ENCODE measurements around the gene FUS. TPM values are rescaled to one million over a fixed set of nuclear protein-coding genes. Genes with fewer than 3 reads are reported as not detected.
"Not testable (repeated sequence)": the region's sequence is repeated elsewhere in the genome, so short reads cannot be mapped to it uniquely, and the experiment has no call there.

FUS gene
- total and polyA plus RNA-seq, 2 donors (not counting 1 experiment from before 2014, with no cell fraction given) = 44.3 to 199 TPM

DNA sequence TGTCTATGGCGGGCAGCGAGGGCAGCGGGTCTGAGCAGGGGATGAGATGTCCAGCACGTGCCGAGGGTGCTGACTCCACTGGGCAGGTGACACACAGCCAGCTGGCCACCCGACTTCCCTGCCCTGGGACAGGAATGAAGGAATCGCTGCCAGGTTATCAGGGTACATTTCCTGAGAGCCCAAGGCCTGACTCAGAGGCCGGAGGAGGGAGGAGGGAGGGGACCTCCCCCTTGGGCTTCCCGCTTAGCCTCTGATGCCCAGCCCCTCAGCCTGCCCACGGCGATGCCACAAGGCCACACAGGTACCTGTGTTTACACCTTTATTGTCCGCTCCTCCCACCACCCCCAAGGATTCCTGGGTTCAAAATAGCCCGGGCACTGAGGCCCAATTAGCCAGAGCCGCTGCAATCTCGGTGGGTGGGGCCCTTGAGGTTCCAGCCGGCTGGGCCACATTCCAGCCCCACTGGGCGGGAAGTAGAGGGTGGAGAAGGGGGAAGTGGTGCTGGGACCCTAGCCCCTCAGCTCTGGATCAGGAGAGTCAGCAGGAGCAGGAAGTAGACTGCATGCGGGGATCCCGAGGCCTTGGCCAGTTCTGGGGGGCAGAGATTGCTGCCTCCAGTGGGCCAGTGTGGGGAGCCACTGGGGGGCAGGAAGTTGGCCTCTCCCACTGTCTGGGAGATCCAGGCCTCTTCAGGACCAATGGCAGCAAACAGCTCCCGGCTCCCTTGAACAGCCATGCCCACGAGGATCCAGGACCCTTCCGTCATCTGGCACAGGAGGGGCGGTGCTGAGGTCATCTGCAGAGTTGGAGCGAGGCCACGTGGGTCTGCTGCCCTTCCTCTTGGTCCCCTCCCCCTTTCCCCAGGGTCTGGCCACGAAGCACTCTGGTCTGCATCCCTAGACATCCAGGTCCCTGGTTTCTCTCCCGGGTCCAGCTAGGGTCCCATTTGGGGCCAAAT is 41.0 kb upstream of the FUS start:
- H3K4me2 ChIP-seq (ENCODE audit: extremely low read depth, insufficient read depth, low read length) = no peak overlapping the region
- H3K36me3 ChIP-seq (ENCODE audit: control insufficient read depth, insufficient read depth, low read length) = no peaks in the 10 kb centered on the region
- H3K4me3 ChIP-seq (replicated peaks in 1 of 4; ENCODE audit: control extremely low read depth in 1 of 4, insufficient read depth in 1 of 4, low read depth in 3 of 4, low read length in 4 of 4) = no peak overlapping the region
- H3K4me1 ChIP-seq (ENCODE audit: control insufficient read depth, extremely low read depth, insufficient read depth, low read length) = peaks cover 9% of the 10 kb centered on the region
- no peak overlapping the region for H3K27ac ChIP-seq (ENCODE audit: insufficient read depth, low read length)
- no peaks in the 10 kb centered on the region for H4K20me1 ChIP-seq (ENCODE audit: control insufficient read depth, extremely low read depth, insufficient read depth, low read length)
- H3K9ac ChIP-seq (ENCODE audit: insufficient read depth, low read length) = no peak overlapping the region
- no peak overlapping the region for H2AFZ ChIP-seq (ENCODE audit: low read length)
- no peaks in the 10 kb centered on the region for H3K9me3 ChIP-seq (ENCODE audit: control insufficient read depth, insufficient read depth, low read depth, low read length)
- DNase-seq (ENCODE audit: low read depth in 2 of 2) = peak; percentile 37 to 77
- no peaks in the 10 kb centered on the region for H3K27me3 ChIP-seq (ENCODE audit: control insufficient read depth, insufficient read depth, low read length)
- no peak for TF ChIP-seq CTCF (conservative IDR thresholded peaks at IDR 0.05 in 1 of 2, IDR thresholded peaks at IDR 0.05 in 1 of 2; ENCODE audit: low read depth in 1 of 2, low read length in 2 of 2)
- TF ChIP-seq EZH2 (IDR thresholded peaks at IDR 0.05; ENCODE audit: low read length, missing control alignments) = no peak
- H3K79me2 ChIP-seq (ENCODE audit: control insufficient read depth, insufficient read depth, low read length) = no peaks in the 10 kb centered on the region

GRCh38 chr16:31141071-31141469 is 38.9 kb upstream of the FUS start:
- not testable (repeated sequence) for H3K4me1 ChIP-seq (ENCODE audit: control insufficient read depth, extremely low read depth, insufficient read depth, low read length); H2AFZ ChIP-seq (ENCODE audit: low read length); H3K79me2 ChIP-seq (ENCODE audit: control insufficient read depth, insufficient read depth, low read length); H4K20me1 ChIP-seq (ENCODE audit: control insufficient read depth, extremely low read depth, insufficient read depth, low read length); H3K27me3 ChIP-seq (ENCODE audit: control insufficient read depth, insufficient read depth, low read length); DNase-seq (ENCODE audit: low read depth in 2 of 2); H3K36me3 ChIP-seq (ENCODE audit: control insufficient read depth, insufficient read depth, low read length); H3K9ac ChIP-seq (ENCODE audit: insufficient read depth, low read length); H3K9me3 ChIP-seq (ENCODE audit: control insufficient read depth, insufficient read depth, low read depth, low read length); H3K4me3 ChIP-seq (replicated peaks in 1 of 4; ENCODE audit: control extremely low read depth in 1 of 4, insufficient read depth in 1 of 4, low read depth in 3 of 4, low read length in 4 of 4)
- peak overlapping the region; percentile 93 for H3K4me2 ChIP-seq (ENCODE audit: extremely low read depth, insufficient read depth, low read length)
- H3K27ac ChIP-seq (ENCODE audit: insufficient read depth, low read length) = peak overlapping the region; percentile 56

- DNase-seq (ENCODE audit: low read depth in 2 of 2) = peak in 1 of 2 donors; percentile 69
- no peak for TF ChIP-seq CTCF (conservative IDR thresholded peaks at IDR 0.05 in 1 of 2, IDR thresholded peaks at IDR 0.05 in 1 of 2; ENCODE audit: low read depth in 1 of 2, low read length in 2 of 2)
- TF ChIP-seq EZH2 (IDR thresholded peaks at IDR 0.05; ENCODE audit: low read length, missing control alignments) = no peak
- Histone ChIP-seq H3K27me3 (ENCODE audit: control insufficient read depth, insufficient read depth, low read length) (peaks cover 6% of the 10 kb centered on the region), H3K4me3 (replicated peaks in 1 of 4; ENCODE audit: control extremely low read depth in 1 of 4, insufficient read depth in 1 of 4, low read depth in 3 of 4, low read length in 4 of 4) (peak overlapping the region; percentile 21 to 54 (median 44)), H3K4me2 (ENCODE audit: extremely low read depth, insufficient read depth, low read length) (peak overlapping the region; percentile 93), H3K27ac (ENCODE audit: insufficient read depth, low read length) (peak overlapping the region; percentile 56), H3K36me3 (ENCODE audit: control insufficient read depth, insufficient read depth, low read length) (no peaks in the 10 kb centered on the region), H2AFZ (ENCODE audit: low read length) (peak overlapping the region; percentile 87), H3K9ac (ENCODE audit: insufficient read depth, low read length) (peak overlapping the region; percentile 26), H3K79me2 (ENCODE audit: control insufficient read depth, insufficient read depth, low read length) (no peaks in the 10 kb centered on the region), H3K4me1 (ENCODE audit: control insufficient read depth, extremely low read depth, insufficient read depth, low read length) (peaks cover 9% of the 10 kb centered on the region), H4K20me1 (ENCODE audit: control insufficient read depth, extremely low read depth, insufficient read depth, low read length) (no peaks in the 10 kb centered on the region), H3K9me3 (ENCODE audit: control insufficient read depth, insufficient read depth, low read depth, low read length) (no peaks in the 10 kb centered on the region)
Observed at GRCh38 chr16:31141489-31142108, 38.3 kb upstream of the FUS start.
